ENCODE results near the gene MED22.

MED22 gene

GRCh38 chr9:133375724-133376654 is 28.1 kb upstream of the MED22 start, which contains the start of the genes STKLD1 and SURF4:
Gene STKLD1, plus strand, starts transcription at chr9:133376366. Its CDS starts 108 bp downstream, at chr9:133376474.
Gene SURF4, minus strand, starts transcription at chr9:133376060. Its CDS starts 91 bp downstream, at chr9:133375969.
- peak; percentile 84 for DNase-seq

DNA sequence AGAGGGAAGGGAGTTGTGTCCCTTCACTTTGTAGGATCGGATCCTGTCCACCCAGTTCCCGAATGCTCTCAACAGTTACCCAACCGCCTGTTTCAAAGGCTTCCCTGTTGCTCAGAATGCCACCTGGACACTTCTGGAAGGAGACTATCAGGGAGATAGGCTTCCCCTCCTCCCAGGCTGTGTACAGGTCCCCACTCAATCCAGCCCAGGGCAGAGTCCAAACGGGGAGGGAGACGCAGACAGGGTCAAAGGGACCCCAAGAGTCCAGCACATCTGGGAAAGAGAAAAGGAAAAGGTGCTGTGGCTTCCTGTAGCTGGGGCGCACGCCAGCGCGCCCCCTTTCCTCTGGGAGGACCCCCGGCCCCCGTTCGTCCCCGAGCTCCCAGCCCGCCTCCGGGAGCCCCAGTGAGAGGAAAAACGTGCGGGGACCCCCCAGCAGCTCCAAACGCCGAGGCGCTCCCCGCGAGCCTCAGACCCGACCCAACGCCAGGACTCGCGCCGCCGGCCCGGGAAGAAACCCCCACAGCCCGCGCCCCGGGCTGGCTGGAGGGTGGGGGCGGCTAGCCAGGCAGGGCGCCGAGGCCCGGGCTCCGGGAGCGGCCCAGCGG is 27.3 kb upstream of the MED22 start:
- DNase-seq = no peak

DNA sequence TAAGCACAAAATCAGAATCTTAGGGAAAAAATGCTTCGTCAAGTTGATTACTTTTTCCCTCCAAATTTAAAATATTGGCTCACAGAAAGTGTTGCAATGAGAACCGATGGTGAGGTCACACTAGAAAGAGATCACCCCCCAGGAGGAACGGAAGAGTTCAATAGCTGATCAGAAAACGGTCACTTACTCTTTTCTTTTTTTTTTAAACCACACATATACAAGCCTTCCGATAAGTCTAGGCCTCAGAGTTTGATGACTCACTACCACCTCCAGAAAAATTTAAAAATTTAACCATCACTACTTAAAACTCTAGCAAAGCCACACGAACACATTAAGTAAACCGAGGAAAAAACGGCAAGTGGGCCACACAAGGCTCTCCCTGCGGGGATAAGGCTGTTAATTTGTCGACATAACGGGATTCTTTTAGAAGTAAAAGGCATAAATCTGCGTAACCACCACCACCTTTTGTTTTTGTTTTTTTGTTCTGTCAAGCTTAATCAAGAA is 26.7 kb upstream of the MED22 start:
- DNase-seq = no peak

GRCh38 chr9:133372144-133372543 is 24.2 kb upstream of the MED22 start:
- no peak for DNase-seq

DNA sequence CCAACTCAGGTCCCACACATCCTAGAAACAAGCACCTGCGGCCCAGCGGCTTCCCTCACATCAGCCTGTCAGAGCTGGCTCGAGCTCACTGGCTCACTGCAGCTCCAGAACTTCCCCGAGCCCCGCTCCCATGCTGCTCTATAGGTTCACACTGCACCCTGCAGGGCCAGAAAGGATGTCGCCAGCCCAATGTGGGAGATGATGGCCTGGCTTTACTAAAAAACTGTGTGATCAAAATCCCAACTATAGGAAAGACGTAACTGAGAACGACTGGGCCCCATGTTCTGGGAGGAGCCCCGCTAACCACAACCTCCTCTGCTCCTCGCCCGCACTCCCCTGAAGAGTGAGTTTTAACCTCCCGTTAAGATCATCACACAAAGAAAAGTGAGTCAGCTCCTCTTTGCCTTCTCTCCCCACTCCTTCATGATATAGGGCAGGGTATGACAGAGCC is 23.4 kb upstream of the MED22 start:
- DNase-seq = no peak

GRCh38 chr9:133370685-133371084 is 22.8 kb upstream of the MED22 start:
- no peak for DNase-seq

GRCh38 chr9:133369933-133370332 is 22.0 kb upstream of the MED22 start:
- DNase-seq = no peak

GRCh38 chr9:133369422-133369821 is 21.5 kb upstream of the MED22 start:
- DNase-seq = no peak

- DNase-seq = peak; percentile 47
These were observed 20.4 kb upstream of the MED22 start for GRCh38 chr9:133368249-133368881.

GRCh38 chr9:133367778-133368177 is 19.8 kb upstream of the MED22 start:
- DNase-seq = no peak

- no peak for DNase-seq
These were observed 19.3 kb upstream of the MED22 start for GRCh38 chr9:133367221-133367620.

GRCh38 chr9:133366435-133366834 is 18.5 kb upstream of the MED22 start:
- DNase-seq = no peak

DNA sequence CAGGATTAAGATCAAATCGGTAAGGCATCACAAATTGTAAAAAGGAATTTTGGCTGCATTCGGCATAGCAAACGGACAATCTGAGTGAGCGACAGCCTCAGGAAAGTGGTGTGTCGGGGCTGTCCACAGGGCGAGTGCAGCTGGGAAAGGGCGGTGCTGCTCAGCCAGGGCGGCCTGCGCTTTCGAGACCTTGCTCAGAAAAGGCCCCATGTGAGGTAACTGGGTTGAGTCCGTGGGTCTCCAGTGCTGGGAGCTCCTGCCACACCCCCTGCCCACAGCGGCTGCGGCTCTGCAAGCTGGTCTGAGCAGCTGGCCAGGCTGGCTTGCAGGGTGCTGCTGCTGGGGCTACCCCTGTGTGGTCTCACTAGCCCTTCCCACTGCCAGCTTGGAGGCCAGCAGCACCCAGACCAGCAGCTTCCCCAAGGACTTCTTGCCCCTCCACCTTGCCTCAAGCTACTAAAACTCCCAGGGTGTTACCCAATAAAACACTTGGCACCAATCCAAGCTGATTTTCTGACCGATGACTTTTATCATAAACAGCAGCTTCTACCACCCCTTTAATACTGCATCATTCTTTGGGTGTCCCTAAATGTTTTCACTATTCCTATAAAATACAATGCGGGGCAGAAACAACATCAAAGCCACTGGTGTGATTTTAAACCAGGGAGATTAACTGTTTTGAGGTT is 14.6 kb upstream of the MED22 start:
- DNase-seq = no peak

DNA sequence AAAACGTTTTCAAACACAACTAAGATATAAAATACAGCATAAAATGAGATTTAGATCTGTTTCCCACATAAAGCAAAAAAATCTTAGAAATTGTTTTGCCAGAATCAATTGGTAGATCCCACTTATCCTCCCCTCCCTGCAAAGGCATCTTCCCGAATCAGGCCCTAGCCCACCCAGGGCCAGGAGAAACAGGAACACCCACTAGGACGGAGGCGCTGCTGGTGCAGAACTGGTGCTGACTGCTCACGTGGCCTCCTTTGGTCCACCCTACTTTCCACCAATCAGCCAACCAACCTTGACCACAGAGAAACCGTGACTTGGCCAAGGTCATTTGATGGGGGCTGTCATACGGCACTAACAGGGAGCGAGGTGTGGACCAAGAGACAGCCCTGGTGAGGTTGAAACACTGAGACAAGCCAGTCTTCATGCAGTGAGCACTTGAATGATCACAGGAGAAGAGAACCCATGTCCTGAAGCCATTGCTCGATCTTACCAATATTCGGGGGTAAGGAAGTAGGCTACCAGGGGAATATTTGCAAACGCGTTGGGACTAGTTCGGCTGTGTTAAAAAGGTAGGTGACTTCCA is 13.7 kb upstream of the MED22 start:
- no peak for DNase-seq

DNA sequence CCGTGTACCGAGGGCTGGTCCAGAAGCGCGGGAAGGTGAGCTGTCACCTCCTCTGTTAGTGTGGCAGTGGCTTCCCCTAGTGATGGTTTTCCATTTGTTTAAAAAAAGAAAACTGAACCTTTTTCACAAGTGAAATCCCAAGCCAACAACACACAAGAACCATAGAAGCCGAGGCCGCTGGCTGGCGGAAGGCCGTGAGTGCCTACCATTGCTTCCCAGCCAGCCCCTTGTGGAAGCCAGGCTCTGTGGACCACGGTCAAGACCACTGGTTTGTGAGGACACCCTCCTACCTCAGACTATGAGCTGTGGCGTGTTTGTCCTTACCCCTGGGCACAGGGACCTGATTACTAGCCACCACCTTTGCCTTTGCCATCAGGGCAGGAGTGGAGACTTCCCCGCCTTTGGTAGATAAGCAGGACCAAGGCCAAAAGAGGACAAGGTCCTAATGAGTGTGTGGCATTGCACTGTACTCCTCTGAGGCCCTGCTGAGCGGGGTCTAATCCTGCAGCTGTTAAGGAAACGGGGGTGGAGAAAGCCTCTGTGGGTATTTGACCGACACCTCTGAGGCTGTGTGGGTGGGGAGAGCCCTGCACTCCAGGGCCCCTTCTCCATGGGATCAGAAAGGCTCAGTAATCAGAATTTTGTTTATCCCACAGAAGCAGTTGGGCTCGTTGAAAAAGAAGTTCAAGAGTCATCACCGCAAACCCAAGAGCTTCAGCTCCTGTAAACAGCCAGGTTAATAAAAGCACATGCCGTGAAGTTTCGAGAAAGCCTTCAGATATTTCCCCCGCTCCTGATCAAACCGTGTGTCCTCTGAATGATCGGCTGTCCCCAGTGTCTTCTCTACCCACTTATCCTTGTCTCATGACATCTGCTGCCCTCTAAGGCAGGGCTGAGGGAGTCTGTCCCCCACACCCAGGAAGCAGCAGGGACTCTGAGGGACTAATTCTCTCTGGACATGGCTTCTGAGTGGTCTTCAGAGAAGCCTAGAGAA is 12.8 kb upstream of the MED22 start:
- DNase-seq = no peak

DNA sequence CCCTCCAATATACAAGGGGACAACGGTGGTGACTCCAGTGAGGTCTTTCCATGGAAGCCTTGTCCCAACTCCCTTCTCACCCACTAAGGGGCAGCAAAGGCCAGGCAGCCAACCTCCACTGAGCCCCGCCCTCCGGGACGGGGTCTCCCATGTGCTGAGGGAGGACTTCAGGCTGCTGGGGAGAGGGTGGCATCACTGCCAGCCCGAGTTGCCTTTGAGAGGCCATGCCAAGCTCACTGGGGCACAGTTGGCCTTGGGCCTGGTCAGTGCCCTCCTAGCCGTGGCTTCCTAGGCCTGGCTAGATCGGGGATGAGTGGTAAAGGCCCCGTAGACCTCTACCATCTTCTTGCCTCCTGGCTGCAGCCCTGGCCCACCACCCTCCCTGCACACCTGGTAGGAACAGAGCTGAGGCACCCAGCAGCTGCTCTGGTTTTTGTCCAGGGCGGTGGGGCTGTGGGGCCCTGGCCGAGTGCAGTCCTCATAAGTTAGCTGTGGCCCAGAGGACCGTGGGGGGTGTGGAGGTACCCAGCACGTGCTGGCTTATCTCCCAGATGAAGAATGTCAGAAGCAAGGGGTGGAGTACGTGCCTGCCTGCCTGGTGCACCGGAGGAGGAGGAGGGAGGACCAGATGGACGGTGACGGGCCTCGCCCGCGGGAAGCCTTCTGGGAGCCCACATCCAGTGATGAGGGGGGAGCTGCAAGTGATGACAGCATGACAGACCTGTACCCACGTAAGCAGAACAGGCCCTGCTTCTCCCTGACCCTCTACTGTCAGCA is 11.7 kb upstream of the MED22 start:
- DNase-seq = no peak

DNA sequence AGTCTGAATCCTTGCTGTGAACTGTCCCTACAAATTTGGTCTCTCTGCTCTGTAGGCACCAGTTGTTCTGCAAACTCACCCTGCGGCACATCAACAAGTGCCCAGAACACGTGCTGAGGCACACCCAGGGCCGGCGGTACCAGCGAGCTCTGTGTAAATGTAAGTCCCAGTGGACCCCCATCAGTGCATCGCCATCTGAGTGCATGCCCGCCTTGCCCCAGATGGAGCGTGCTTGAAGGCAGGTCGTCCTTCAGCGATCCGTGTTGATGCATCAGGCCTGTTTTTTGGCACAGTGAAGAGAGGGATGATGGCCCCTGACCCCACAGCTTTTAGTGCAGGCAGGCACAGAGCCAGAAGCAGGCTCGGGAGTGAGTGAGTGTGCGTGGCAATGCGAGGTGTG is 9.7 kb upstream of the MED22 start:
- no peak for DNase-seq

DNA sequence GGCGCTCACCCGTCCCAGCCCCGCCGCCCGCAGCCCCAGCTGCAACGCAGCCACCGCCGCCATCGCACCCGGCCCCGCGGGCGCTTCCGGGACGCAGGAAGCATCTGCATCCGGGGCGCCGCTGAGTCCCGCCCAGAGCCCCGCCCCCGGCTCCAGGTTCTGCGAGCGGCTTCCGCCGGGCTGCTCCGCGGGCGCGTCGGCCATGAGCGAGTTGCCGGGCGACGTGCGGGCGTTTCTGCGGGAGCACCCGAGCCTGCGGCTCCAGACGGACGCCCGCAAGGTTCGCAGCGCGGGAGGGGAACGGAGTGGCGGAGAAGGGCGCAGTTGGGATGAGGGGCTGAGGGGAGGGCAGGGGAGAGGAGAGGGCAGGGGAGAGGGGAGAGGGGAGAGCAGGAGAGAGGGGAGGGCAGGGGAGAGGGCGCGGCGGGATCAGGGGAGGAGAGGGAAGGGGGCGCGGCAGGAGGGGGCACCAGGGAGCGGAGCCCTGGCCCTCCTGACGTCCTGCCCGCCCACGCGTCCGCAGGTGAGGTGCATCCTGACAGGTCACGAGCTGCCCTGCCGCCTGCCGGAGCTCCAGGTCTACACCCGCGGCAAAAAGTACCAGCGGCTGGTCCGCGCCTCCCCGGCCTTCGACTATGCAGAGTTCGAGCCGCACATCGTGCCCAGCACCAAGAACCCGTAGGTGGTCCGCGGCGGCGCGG is 8.6 kb upstream of the MED22 start, which contains the start of the genes SURF1 and SURF2:
SURF1 (minus strand) TSS at position 97 of the 701 bp plus-strand sequence; CDS start at position 63, 34 bp downstream.
SURF2 (plus strand) TSS at position 160 of the 701 bp plus-strand sequence; CDS start at position 203, 43 bp downstream.
- DNase-seq = peak; percentile 53

DNA sequence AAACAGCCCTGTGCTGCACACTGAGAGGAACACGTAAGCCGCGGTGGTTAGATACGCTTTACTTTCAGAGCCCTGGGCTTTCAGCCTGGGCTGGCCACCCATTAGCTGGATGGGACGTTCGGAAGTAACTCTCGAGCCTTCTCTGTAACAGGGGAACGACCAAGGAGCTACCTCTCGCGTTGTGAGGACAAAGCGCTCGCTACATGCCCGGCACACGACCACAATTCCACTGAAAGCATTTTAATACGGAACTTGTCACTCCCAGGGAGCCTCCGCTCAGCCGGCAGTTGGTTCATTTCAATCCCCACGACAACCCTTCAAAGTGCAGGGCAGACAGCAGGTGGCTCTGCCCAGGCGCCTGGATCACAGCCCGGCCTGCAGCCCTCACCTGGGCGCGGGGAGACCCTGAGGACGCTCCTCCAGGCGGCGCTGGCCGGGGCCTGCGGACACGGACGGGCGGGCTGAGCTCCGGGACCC is 8.0 kb upstream of the MED22 start:
- no peak for DNase-seq

Data from NCI-H748 treated with DMSO at 0.1 percent for 48 hours (cell line).